Inflammatory macrophage treated with lipopolysaccharide for 4 hours (primary cell): Measurements from ENCODE around the gene PTGR3.

Experiments used
- DNase-seq: peaks from one replicate; pipeline ENCODE4 v3.0.0-alpha.2; 2020

The PTGR3 gene, protein sequence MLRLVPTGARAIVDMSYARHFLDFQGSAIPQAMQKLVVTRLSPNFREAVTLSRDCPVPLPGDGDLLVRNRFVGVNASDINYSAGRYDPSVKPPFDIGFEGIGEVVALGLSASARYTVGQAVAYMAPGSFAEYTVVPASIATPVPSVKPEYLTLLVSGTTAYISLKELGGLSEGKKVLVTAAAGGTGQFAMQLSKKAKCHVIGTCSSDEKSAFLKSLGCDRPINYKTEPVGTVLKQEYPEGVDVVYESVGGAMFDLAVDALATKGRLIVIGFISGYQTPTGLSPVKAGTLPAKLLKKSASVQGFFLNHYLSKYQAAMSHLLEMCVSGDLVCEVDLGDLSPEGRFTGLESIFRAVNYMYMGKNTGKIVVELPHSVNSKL

DNA sequence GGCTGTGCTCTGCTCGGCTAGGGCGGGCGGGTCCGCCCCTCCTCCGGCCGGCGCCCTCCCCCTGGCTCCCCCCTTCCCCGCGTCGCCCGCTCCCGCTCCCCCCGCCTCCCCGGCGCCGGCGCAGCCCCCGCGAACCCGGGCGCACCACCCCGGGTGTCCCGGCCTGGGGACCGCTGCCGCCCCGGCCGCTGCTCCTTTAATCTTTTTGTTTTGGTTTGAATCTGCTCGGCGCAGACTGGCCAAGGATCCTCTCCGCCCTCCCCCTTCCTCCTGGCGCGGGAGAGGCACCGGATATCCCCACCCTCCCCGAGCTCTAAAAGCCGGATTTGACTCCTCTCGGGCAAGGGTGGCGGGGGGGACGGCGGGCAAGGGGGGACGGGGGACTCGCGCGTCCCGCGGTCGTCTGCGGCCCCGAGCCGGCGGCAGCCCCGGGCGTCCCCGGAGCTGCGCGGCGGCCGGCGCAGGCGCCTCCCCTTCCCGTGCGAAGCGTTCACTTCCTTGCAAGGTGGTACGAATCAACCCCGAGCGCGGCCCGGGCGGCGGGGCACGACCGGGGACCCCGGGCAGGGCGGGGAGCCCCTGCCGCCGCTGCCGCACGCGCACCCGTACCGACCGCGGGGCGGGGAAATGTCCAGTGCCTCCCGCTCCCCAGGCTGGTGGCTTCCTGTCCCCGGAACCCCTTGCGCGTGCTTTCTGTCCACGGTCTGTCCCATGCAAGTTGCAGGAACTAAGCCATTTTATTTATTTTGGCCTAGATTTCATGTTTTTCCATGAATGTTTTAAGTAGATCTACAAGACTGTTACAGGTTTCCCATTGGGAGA is at the start of gene PTGR3:
Gene PTGR3, minus strand, starts transcription at position 11 of the 822 bp plus-strand sequence. CDS start 81 bp downstream, outside the sequence.
- peak; percentile 73 for DNase-seq

DNA sequence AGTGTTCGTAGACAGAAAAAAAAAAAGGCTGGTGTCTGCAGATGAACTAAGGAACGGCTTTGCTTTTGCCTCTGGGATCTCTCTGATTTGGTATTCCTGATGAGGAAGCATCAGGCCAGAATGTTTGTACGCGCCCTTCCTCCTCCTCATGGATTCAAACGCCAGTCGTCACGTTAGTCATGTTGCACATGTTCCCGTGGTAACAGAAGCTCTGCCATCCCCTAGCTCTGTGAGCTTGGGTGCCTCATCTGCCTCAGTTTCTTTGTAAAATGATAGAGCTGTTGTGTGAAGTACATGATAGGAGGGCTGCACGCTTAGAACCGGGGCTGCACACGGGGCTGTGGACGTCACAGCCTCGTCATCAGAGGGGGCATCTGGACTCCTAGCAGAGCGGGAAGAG is 48.7 kb upstream of the PTGR3 start:
- DNase-seq, result no peak

DNA sequence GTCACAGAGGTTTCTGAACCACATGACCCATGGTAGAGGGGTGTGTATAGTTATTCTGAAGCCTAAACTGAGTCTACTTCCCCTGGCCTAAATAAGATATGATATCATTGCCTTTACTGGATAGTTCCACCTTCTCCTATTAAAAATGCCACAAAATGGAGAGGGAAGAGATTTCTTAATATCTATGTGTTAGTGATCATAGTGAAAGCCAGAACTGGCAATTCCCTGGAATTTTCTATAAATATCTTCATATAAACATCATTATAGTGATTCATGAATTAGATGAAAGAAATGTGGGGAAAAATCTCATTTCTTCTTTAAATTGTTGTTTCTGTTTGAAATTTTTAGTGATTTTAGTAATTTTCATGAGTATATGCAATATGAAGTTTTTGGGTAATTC is 47.4 kb upstream of the PTGR3 start:
- DNase-seq, result peak; percentile 34

DNA sequence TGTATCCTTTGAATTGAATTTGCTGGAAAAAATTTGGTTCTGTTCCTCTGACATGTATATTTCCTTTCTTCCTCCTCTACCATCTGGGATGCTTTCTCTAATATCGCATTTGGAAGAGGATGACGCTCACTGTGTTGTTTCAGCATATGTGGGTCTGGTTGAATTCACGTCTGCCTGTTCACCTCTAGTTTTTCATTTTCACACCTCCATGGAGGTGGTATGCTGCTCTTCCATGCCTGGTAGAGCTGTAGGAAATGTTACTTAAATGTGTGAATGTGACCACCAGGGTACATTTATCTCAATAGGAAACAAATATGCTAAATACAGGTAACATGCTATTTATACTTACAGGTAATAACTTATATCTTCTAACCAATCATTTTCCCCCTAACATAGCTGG is 46.2 kb upstream of the PTGR3 start:
- DNase-seq, result no peak

- no peak for DNase-seq
These were observed 44.8 kb upstream of the PTGR3 start for GRCh38 chr18:75253784-75254183.

GRCh38 chr18:75253043-75253442 is 44.1 kb upstream of the PTGR3 start:
- no peak for DNase-seq

DNA sequence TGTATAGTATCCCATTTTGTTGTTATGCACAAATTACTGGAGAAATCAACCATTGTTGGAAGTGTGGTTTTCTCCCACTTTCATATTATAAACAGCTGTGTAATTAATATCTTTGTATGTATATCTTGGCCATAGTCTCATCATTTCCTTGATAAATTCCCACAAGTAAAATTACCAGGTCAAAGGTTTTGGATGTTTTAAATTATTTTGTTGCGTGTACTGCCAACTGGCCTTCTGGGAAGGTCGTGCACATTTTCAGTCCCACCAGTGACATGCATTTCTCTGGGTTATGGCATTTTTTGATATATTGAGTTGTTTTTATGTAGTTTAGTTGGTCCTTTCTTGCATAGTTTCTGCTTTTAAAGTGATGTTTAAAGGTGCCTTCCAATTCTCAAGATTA is 43.2 kb upstream of the PTGR3 start:
- DNase-seq, result no peak

- no peak for DNase-seq
These were observed 42.5 kb upstream of the PTGR3 start for GRCh38 chr18:75251466-75251865.

GRCh38 chr18:75250471-75250821 is 41.5 kb upstream of the PTGR3 start:
- DNase-seq, result no peak

- no peak for DNase-seq
These were observed 40.9 kb upstream of the PTGR3 start for GRCh38 chr18:75249672-75250470.

DNA sequence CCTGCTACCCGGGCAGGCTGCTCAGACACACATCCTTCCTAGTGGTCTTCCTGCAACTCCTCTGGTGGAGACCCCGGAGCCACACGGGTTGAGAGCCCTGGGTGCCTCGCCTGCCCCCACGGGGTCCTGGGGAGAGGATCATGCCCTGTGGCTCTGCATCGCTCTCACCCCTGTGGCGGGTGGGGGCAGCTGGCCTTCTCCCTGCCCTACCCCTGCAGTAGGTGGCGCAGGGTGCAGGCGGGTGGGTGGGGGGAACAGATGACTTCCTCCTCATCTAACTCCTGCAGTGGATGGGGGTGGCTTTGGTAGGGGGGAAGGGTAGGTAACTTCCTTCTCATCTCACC is 40.2 kb upstream of the PTGR3 start:
- DNase-seq, result no peak

DNA sequence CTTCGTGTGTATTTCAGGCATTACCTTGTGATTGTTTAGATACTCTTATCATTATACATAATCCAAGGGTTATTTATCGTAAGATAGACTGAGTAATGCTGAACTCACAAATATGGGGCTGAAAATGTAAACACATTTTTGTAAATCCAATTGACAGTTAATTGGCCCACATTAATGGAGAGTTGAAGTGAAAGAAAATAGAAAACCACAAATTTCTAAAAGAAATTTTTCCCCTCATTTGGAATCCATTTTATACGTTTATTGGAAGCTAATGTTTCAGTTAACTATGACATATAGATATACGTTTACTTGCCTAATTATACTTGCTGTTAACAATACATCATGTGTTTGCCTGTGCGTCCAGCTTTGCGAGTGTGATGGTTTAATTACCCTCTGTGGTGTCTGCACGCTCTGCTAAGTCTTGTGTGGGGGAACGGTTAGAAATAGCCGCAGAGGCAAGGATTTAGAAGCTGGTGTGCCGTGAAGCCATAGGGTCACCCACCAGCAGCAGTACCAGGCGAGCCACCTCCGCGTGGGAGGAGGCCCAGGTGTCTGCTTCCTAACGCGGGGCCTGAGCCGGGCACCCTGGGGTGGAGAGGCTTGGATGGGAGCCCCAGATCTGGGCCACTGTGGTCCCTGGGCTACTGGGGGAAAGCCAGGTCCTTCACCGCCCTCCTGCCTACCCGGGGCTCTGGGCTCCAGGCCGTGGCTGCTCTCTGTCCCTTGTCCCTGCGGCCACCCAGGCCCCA is 39.7 kb upstream of the PTGR3 start:
- no peak for DNase-seq

GRCh38 chr18:75247611-75248421 is 38.9 kb upstream of the PTGR3 start:
- DNase-seq, result peak; percentile 37

DNA sequence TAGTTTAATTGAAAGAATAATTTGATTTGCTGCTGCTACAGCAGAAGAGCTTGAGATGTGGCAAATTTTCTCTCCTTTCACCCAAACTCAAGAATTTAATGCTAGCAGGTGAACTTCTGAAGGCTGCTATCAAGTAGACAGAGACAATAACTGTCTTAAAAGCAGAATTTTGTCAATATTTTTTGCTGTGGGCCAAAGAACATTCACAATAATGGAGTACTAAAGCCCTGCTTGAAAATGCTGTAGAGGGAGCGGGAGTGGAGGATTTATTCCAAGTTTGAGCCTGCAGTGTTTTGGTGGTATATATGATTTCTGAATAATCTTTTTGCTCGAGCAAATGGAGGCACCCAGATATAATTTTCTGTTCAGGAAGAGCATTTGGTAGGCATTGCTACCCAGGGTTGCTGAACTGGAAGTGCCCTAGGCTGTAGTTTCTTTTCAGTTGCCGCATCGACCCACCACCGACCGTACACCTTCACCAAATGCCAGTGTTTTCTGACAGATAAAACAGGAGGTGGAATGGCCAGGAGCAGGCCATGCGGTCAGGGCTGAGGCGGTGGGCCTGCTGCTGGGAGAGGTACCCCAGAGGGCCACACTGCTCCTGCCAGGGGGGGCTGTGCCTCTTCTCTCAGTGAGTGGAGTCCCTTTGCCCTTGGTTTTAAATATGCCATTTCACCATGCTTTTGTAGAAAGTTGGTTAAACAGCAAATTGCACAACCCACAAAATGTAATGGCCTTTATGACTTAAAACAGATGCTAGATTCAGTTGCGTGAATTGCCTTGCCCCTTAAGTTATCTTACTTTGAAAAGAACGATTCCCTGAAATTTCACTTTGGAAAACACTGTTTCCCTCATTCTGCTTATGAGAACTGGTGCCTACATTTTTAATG is 38.0 kb upstream of the PTGR3 start:
- DNase-seq, result peak; percentile 13

DNA sequence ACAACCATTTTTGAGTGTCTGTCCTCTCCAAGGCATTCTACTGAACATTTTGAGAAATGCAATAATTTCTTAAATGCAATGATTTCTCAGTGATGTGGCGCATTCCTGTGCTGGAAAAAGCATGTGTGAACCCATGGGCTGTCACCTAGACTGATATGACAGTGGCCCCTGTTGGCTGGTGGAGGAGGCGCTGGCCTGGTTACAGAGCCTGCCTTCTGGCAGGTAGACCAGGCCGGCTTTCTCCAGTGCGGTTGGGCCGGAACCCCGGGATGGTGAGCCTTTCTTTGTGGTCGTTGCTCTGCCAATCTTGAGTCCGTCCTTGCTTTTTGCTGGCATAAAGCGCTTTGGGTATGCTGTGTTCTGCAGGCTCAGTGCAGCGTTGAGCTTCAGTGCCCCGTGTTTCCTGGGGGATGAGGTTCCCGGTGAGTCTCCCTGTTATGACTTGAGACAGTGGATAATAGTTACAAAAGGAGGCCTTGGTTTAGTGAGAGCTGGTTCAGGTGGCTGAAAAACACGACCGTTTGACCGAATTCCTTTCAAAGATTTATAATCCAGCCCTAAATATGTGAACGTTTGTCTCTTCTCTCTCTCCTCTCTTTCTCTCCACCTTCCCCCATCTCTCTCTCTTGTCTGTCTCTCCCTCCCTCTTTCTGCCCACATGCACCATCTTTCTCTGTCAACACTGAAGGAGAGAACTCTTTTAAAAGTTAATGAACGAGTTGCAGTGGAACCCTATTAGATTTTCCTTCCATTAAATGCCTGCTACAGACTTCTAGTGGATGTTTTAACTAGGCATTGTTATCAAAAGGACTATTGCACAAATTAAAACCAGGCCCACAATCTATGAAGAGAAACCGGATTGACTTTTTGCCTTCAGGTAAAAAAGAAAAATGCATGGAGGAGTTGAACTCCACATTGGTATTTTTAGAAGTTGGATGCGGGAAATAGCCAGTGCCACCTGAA is 35.7 kb upstream of the PTGR3 start:
- no peak for DNase-seq

DNA sequence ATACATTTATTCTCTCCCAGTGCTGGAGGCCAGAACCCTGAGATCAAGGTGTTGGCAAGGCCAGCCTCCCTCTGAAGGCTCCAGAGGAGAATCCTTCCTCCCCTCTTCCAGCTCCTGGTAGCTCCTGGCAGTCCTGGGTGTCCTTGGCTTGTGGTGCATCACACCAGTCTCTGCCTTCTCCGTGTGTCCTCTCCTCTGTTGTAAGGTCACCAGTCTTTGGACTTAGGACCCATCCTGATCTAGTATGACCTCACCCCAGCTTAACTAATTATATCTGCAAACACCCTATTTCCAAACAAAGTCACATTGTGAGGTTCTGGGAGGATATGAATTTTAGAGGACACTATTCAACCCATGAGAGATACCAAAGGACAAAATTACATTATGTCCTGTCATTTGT is 32.8 kb upstream of the PTGR3 start:
- DNase-seq, result no peak

DNA sequence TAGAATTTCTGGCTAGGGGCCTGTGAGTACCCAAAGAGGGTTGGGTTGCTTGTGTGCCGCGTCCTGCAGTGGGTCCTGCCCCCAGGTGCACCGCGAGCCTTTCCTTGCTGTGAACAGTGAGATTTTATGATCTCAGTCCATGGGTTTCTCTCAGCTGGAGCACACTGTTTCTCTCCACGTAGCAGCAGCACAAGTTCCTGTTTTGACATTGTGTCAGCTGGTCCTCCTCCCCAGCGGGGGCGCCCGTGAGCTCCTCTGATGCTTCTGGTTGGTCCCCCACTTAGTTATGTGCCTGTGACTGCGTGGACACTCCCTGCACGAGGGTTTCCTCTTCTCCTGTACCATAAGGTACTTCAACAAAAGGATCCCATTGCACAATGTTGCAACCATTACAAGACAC is 31.5 kb upstream of the PTGR3 start:
- no peak for DNase-seq

- DNase-seq, result no peak
These were observed 29.8 kb upstream of the PTGR3 start for GRCh38 chr18:75238786-75239185.

GRCh38 chr18:75238100-75238499 is 29.2 kb upstream of the PTGR3 start:
- DNase-seq, result no peak

GRCh38 chr18:75235896-75236295 is 27.0 kb upstream of the PTGR3 start:
- DNase-seq, result no peak
